ENCODE results near the gene C1QTNF7.

C1QTNF7 gene

GRCh38 chr4:15427701-15428100 is at the start of gene C1QTNF7:
TSS of gene C1QTNF7 (plus strand) at chr4:15428033. CDS start at chr4:15435744, 7,711 bp downstream.
- Histone ChIP-seq H3K4me3 (ENCODE audit: low read depth, low read length) (no peak within 1 kb of the TSS), H3K36me3 (ENCODE audit: control insufficient read depth, insufficient read depth, low read length) (no peaks in the 10 kb centered on the region), H3K27me3 (ENCODE audit: control insufficient read depth, insufficient read depth, low read length) (no peaks in the 10 kb centered on the region), H3K4me1 (ENCODE audit: control insufficient read depth, insufficient read depth, low read length) (no peaks in the 10 kb centered on the region), H3K9ac (ENCODE audit: low read depth, low read length) (no peak within 1 kb of the TSS), H3K9me3 (ENCODE audit: control insufficient read depth, insufficient read depth, low read length) (no peaks in the 10 kb centered on the region), H3K27ac (ENCODE audit: low read depth, low read length) (no peak within 1 kb of the TSS)

- Histone ChIP-seq H3K4me1 (ENCODE audit: control insufficient read depth, insufficient read depth, low read length) (peaks cover 34% of the 10 kb centered on the region), H3K4me3 (ENCODE audit: low read depth, low read length) (no peak overlapping the region), H3K9me3 (ENCODE audit: control insufficient read depth, insufficient read depth, low read length) (0 out of 2 replicates have a peak, but pooled peaks cover 2% of the 10 kb centered on the region), H3K9ac (ENCODE audit: low read depth, low read length) (no peak overlapping the region), H3K27me3 (ENCODE audit: control insufficient read depth, insufficient read depth, low read length) (no peaks in the 10 kb centered on the region), H3K27ac (ENCODE audit: low read depth, low read length) (peak overlapping the region; percentile 45), H3K36me3 (ENCODE audit: control insufficient read depth, insufficient read depth, low read length) (no peaks in the 10 kb centered on the region)
Observed at GRCh38 chr4:15378062-15378461, 49.8 kb upstream of the C1QTNF7 start.

GRCh38 chr4:15378493-15378892 is 49.3 kb upstream of the C1QTNF7 start:
- Histone ChIP-seq H3K27ac (ENCODE audit: low read depth, low read length) (peak overlapping the region; percentile 22), H3K36me3 (ENCODE audit: control insufficient read depth, insufficient read depth, low read length) (no peaks in the 10 kb centered on the region), H3K4me3 (ENCODE audit: low read depth, low read length) (no peak overlapping the region), H3K27me3 (ENCODE audit: control insufficient read depth, insufficient read depth, low read length) (no peaks in the 10 kb centered on the region), H3K9me3 (ENCODE audit: control insufficient read depth, insufficient read depth, low read length) (0 out of 2 replicates have a peak, but pooled peaks cover 2% of the 10 kb centered on the region), H3K9ac (ENCODE audit: low read depth, low read length) (no peak overlapping the region), H3K4me1 (ENCODE audit: control insufficient read depth, insufficient read depth, low read length) (peaks cover 34% of the 10 kb centered on the region)

- no peak overlapping the region for H3K27ac ChIP-seq (ENCODE audit: low read depth, low read length)
Observed at GRCh38 chr4:15381806-15382338, 46.0 kb upstream of the C1QTNF7 start.

GRCh38 chr4:15382669-15383273 is 45.1 kb upstream of the C1QTNF7 start:
- no peaks in the 10 kb centered on the region for H3K27me3 ChIP-seq (ENCODE audit: control insufficient read depth, insufficient read depth, low read length)
- H3K36me3 ChIP-seq (ENCODE audit: control insufficient read depth, insufficient read depth, low read length): no peaks in the 10 kb centered on the region
- no peak overlapping the region for H3K4me3 ChIP-seq (ENCODE audit: low read depth, low read length)
- H3K9me3 ChIP-seq (ENCODE audit: control insufficient read depth, insufficient read depth, low read length): 0 out of 2 replicates have a peak, but pooled peaks cover 2% of the 10 kb centered on the region
- peaks cover 9% of the 10 kb centered on the region; the same call in 1 of the 2 replicates for H3K4me1 ChIP-seq (ENCODE audit: control insufficient read depth, insufficient read depth, low read length)
- H3K27ac ChIP-seq (ENCODE audit: low read depth, low read length): no peak overlapping the region
- H3K9ac ChIP-seq (ENCODE audit: low read depth, low read length): no peak overlapping the region

More at GRCh38 chr4:15381806-15382338, 46.0 kb upstream of the C1QTNF7 start:
- H3K9me3 ChIP-seq (ENCODE audit: control insufficient read depth, insufficient read depth, low read length): 0 out of 2 replicates have a peak, but pooled peaks cover 2% of the 10 kb centered on the region
- H3K36me3 ChIP-seq (ENCODE audit: control insufficient read depth, insufficient read depth, low read length): no peaks in the 10 kb centered on the region
- peaks cover 18% of the 10 kb centered on the region for H3K4me1 ChIP-seq (ENCODE audit: control insufficient read depth, insufficient read depth, low read length)
- H3K9ac ChIP-seq (ENCODE audit: low read depth, low read length): no peak overlapping the region
- H3K4me3 ChIP-seq (ENCODE audit: low read depth, low read length): no peak overlapping the region
- no peaks in the 10 kb centered on the region for H3K27me3 ChIP-seq (ENCODE audit: control insufficient read depth, insufficient read depth, low read length)

- Histone ChIP-seq H3K27me3 (ENCODE audit: control insufficient read depth, insufficient read depth, low read length) (no peaks in the 10 kb centered on the region), H3K27ac (ENCODE audit: low read depth, low read length) (no peak overlapping the region), H3K9ac (ENCODE audit: low read depth, low read length) (no peak overlapping the region), H3K9me3 (ENCODE audit: control insufficient read depth, insufficient read depth, low read length) (0 out of 2 replicates have a peak, but pooled peaks cover under 1% of the 10 kb centered on the region), H3K4me1 (ENCODE audit: control insufficient read depth, insufficient read depth, low read length) (no peaks in the 10 kb centered on the region), H3K4me3 (ENCODE audit: low read depth, low read length) (no peak overlapping the region), H3K36me3 (ENCODE audit: control insufficient read depth, insufficient read depth, low read length) (no peaks in the 10 kb centered on the region)
Observed at GRCh38 chr4:15385515-15385914, 42.3 kb upstream of the C1QTNF7 start.

- no peaks in the 10 kb centered on the region for H3K27me3 ChIP-seq (ENCODE audit: control insufficient read depth, insufficient read depth, low read length)
- H3K9ac ChIP-seq (ENCODE audit: low read depth, low read length): no peak overlapping the region
- H3K4me1 ChIP-seq (ENCODE audit: control insufficient read depth, insufficient read depth, low read length): no peaks in the 10 kb centered on the region
- no peak overlapping the region for H3K27ac ChIP-seq (ENCODE audit: low read depth, low read length)
- H3K4me3 ChIP-seq (ENCODE audit: low read depth, low read length): no peak overlapping the region
- no peaks in the 10 kb centered on the region for H3K9me3 ChIP-seq (ENCODE audit: control insufficient read depth, insufficient read depth, low read length)
- no peaks in the 10 kb centered on the region for H3K36me3 ChIP-seq (ENCODE audit: control insufficient read depth, insufficient read depth, low read length)
Observed at GRCh38 chr4:15385928-15386327, 41.9 kb upstream of the C1QTNF7 start.

GRCh38 chr4:15390494-15390893 is 37.3 kb upstream of the C1QTNF7 start:
- Histone ChIP-seq H3K27me3 (ENCODE audit: control insufficient read depth, insufficient read depth, low read length) (no peaks in the 10 kb centered on the region), H3K4me1 (ENCODE audit: control insufficient read depth, insufficient read depth, low read length) (0 out of 2 replicates have a peak, but pooled peaks cover 3% of the 10 kb centered on the region), H3K27ac (ENCODE audit: low read depth, low read length) (no peak overlapping the region), H3K9ac (ENCODE audit: low read depth, low read length) (no peak overlapping the region), H3K4me3 (ENCODE audit: low read depth, low read length) (no peak overlapping the region), H3K9me3 (ENCODE audit: control insufficient read depth, insufficient read depth, low read length) (no peaks in the 10 kb centered on the region), H3K36me3 (ENCODE audit: control insufficient read depth, insufficient read depth, low read length) (no peaks in the 10 kb centered on the region)

- Histone ChIP-seq H3K36me3 (ENCODE audit: control insufficient read depth, insufficient read depth, low read length) (no peaks in the 10 kb centered on the region), H3K9me3 (ENCODE audit: control insufficient read depth, insufficient read depth, low read length) (no peaks in the 10 kb centered on the region), H3K27ac (ENCODE audit: low read depth, low read length) (no peak overlapping the region), H3K27me3 (ENCODE audit: control insufficient read depth, insufficient read depth, low read length) (no peaks in the 10 kb centered on the region), H3K4me1 (ENCODE audit: control insufficient read depth, insufficient read depth, low read length) (0 out of 2 replicates have a peak, but pooled peaks cover 5% of the 10 kb centered on the region), H3K9ac (ENCODE audit: low read depth, low read length) (no peak overlapping the region), H3K4me3 (ENCODE audit: low read depth, low read length) (no peak overlapping the region)
Observed at GRCh38 chr4:15392053-15392805, 35.6 kb upstream of the C1QTNF7 start.

- H3K27ac ChIP-seq (ENCODE audit: low read depth, low read length): no peak overlapping the region
- 0 out of 2 replicates have a peak, but pooled peaks cover 5% of the 10 kb centered on the region for H3K4me1 ChIP-seq (ENCODE audit: control insufficient read depth, insufficient read depth, low read length)
- no peaks in the 10 kb centered on the region for H3K9me3 ChIP-seq (ENCODE audit: control insufficient read depth, insufficient read depth, low read length)
- H3K27me3 ChIP-seq (ENCODE audit: control insufficient read depth, insufficient read depth, low read length): no peaks in the 10 kb centered on the region
- H3K4me3 ChIP-seq (ENCODE audit: low read depth, low read length): no peak overlapping the region
- H3K9ac ChIP-seq (ENCODE audit: low read depth, low read length): no peak overlapping the region
- no peaks in the 10 kb centered on the region for H3K36me3 ChIP-seq (ENCODE audit: control insufficient read depth, insufficient read depth, low read length)
Observed at GRCh38 chr4:15395311-15395710, 32.5 kb upstream of the C1QTNF7 start.

Measured in HUES48 (cell line).